Neural progenitor cell (in vitro differentiated cells): ENCODE results near the gene BBS4. TPM values are rescaled to one million over a fixed set of nuclear protein-coding genes. Genes with fewer than 3 reads are reported as not detected.
"Not testable (repeated sequence)": the region's sequence is repeated elsewhere in the genome, so short reads cannot be mapped to it uniquely, and the experiment has no call there.

Experiments
- DNase-seq: peaks from one replicate; pipeline ENCODE4 v3.0.0-alpha.2; 2016; ENCODE audit warnings: low spot score
- H2AFZ ChIP-seq: fragments of 200-600 bp; sonication (generic); replicated peaks from 2 replicates; pipeline ENCODE4 v1.6.1; 2016; ENCODE audit warnings: antibody characterized with exemption
- H3F3A ChIP-seq: fragments of 200-600 bp; sonication (generic); 2 replicates; pipeline ENCODE4 v1.6.1; 2016; ENCODE audit warnings: antibody characterized with exemption, low read depth
- H3K27ac ChIP-seq: fragments of 200-600 bp; sonication (generic); 2 replicates; pipeline ENCODE4 v1.5.1; 2016; ENCODE audit warnings: mild to moderate bottlenecking
- H3K27me3 ChIP-seq: fragments of 200-600 bp; sonication (generic); 2 replicates; pipeline ENCODE4 v1.6.1; 2016; ENCODE audit warnings: mild to moderate bottlenecking, moderate library complexity
- H3K36me3 ChIP-seq: fragments of 200-600 bp; sonication (generic); 2 replicates; pipeline ENCODE4 v1.5.1; 2016
- H3K4me1 ChIP-seq: fragments of 200-600 bp; sonication (generic); 2 replicates; pipeline ENCODE4 v1.6.1; 2016; ENCODE audit warnings: mixed run types
- H3K4me2 ChIP-seq: fragments of 200-600 bp; sonication (generic); 2 replicates; pipeline ENCODE4 v1.6.1; 2016
- H3K4me3 ChIP-seq: fragments of 200-600 bp; sonication (generic); 2 replicates; pipeline ENCODE4 v1.5.1; 2016
- H3K79me2 ChIP-seq: fragments of 200-600 bp; sonication (generic); 2 replicates; pipeline ENCODE4 v1.6.1; 2016; ENCODE audit warnings: low read depth
- H3K9ac ChIP-seq: fragments of 200-600 bp; sonication (generic); 2 replicates; pipeline ENCODE4 v1.6.1; 2016
- H3K9me3 ChIP-seq: fragments of 200-600 bp; sonication (generic); 2 replicates; pipeline ENCODE4 v1.5.1; 2016; ENCODE audit warnings: low read depth
- H4K20me1 ChIP-seq: fragments of 200-600 bp; sonication (generic); 2 replicates; pipeline ENCODE4 v1.6.1; 2016; ENCODE audit warnings: low read depth
- H3K27ac Mint-ChIP-seq: 3 replicates; pipeline ENCODE4 v1.8.0; 2021; ENCODE audit warnings: mixed read lengths
- H3K27me3 Mint-ChIP-seq: 2 replicates; pipeline ENCODE4 v1.8.0; 2022; ENCODE audit warnings: low read depth, mild to moderate bottlenecking, inconsistent platforms, moderate library complexity, mixed read lengths; ENCODE audit not compliant: insufficient read depth
- H3K36me3 Mint-ChIP-seq: 3 replicates; pipeline ENCODE4 v1.8.0; 2021; ENCODE audit warnings: mixed read lengths
- H3K4me1 Mint-ChIP-seq: 3 replicates; pipeline ENCODE4 v1.8.0; 2021; ENCODE audit warnings: mixed read lengths
- H3K4me3 Mint-ChIP-seq: 3 replicates; pipeline ENCODE4 v1.8.0; 2021; ENCODE audit warnings: mild to moderate bottlenecking, moderate library complexity, mixed read lengths
- H3K9me3 Mint-ChIP-seq: 3 replicates; pipeline ENCODE4 v1.8.0; 2020; ENCODE audit warnings: mixed read lengths
- CTCF ChIP-seq: fragments of 200-600 bp; sonication (generic); IDR thresholded peaks from 2 replicates; pipeline ENCODE4 v1.5.1; 2017; ENCODE audit warnings: antibody characterized with exemption, mild to moderate bottlenecking
- total RNA-seq: library from RNA; depleted of rRNA; stranded (reverse); fragments of >200 nt; gene quantifications from 2 replicates; pipeline ENCODE4 v1.2.3, GENCODE V29; 2015; ENCODE audit warnings: low replicate concordance

BBS4 gene
- total RNA-seq, 1 donor from 2014 or later: 57.5 TPM

DNA sequence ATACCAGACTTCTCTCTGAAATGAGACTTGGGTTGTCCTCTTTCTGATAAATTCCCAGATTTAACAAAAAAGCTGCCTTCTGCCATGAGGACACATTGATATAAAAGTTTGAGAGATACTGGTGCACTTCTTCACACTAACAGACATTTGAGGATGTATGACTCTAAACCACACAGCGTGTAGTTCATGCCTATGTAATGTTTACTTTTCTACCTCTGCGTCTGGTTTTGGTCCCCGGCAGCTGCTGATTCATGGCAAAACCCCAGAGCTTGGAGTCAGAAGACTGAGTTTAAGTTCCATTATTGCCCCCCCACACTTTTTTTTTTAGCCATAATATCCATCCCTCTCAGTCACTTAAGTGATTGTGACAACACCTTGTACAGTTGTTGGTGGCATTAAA, 30.0 kb upstream of the BBS4 start:
- H3K9ac ChIP-seq, H3K4me1 ChIP-seq, H3K27me3 ChIP-seq, H3K4me2 ChIP-seq, DNase-seq, H3K4me3 ChIP-seq, H3K79me2 ChIP-seq, H3K27ac Mint-ChIP-seq, H3K4me1 Mint-ChIP-seq, H4K20me1 ChIP-seq, H3K36me3 ChIP-seq, H3K4me3 Mint-ChIP-seq, H3K27me3 Mint-ChIP-seq, H3F3A ChIP-seq, H3K9me3 Mint-ChIP-seq, H2AFZ ChIP-seq, H3K9me3 ChIP-seq, H3K27ac ChIP-seq, H3K36me3 Mint-ChIP-seq: not testable (repeated sequence)

- H3K36me3 ChIP-seq, H3K9me3 Mint-ChIP-seq, DNase-seq, H3K27me3 ChIP-seq, H3K27ac ChIP-seq, H3K9me3 ChIP-seq, H4K20me1 ChIP-seq, H3K4me3 Mint-ChIP-seq, H3K27ac Mint-ChIP-seq, H3K36me3 Mint-ChIP-seq, H3K4me3 ChIP-seq, H2AFZ ChIP-seq, H3F3A ChIP-seq, H3K27me3 Mint-ChIP-seq, H3K4me1 ChIP-seq, H3K4me2 ChIP-seq, H3K79me2 ChIP-seq, H3K4me1 Mint-ChIP-seq, H3K9ac ChIP-seq: not testable (repeated sequence)
Measured at GRCh38 chr15:72661081-72661480, 24.9 kb upstream of the BBS4 start.

DNA sequence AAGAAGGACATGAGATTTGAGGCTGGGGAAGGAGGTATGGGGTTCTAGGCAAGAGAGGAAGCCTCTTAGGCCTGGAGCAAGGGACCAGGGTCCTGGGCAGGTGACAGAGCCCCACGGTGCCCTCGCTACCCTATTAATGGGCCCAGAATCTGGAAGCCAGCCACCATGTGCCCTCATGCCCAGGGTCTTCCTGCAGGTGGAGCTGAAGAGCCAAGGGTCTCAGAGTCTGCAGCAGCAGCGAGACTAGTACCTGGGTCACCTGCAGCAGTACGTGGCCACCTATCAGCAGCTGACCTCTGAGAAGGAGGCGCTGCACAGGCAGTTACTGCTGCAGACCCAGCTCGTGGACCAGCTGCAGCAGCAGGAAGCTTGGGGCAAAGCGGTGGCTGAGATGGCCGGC, 22.1 kb upstream of the BBS4 start:
- H3K27ac Mint-ChIP-seq, H3K36me3 Mint-ChIP-seq: not testable (repeated sequence)

GRCh38 chr15:72665706-72666105, 20.3 kb upstream of the BBS4 start:
- not testable (repeated sequence) for H3F3A ChIP-seq, H3K36me3 Mint-ChIP-seq, H3K79me2 ChIP-seq, H3K36me3 ChIP-seq, H3K9me3 ChIP-seq, H3K9me3 Mint-ChIP-seq, H4K20me1 ChIP-seq, H3K4me2 ChIP-seq, H3K27ac Mint-ChIP-seq, H3K9ac ChIP-seq, H3K4me3 ChIP-seq, H2AFZ ChIP-seq, H3K4me1 ChIP-seq, H3K4me1 Mint-ChIP-seq, DNase-seq, H3K27me3 ChIP-seq, H3K27ac ChIP-seq, H3K27me3 Mint-ChIP-seq, H3K4me3 Mint-ChIP-seq

More for the DNA sequence above, 22.1 kb upstream of the BBS4 start:
- not testable (repeated sequence) for H3K9me3 ChIP-seq, H3K4me3 Mint-ChIP-seq, H2AFZ ChIP-seq, H4K20me1 ChIP-seq, H3K4me1 Mint-ChIP-seq, H3K9ac ChIP-seq, H3K4me1 ChIP-seq, H3K27me3 Mint-ChIP-seq, H3K4me2 ChIP-seq, H3F3A ChIP-seq, H3K79me2 ChIP-seq, H3K27ac ChIP-seq, H3K9me3 Mint-ChIP-seq, H3K36me3 ChIP-seq, DNase-seq, H3K4me3 ChIP-seq, H3K27me3 ChIP-seq
- TF ChIP-seq CTCF: peak; percentile 5

DNA sequence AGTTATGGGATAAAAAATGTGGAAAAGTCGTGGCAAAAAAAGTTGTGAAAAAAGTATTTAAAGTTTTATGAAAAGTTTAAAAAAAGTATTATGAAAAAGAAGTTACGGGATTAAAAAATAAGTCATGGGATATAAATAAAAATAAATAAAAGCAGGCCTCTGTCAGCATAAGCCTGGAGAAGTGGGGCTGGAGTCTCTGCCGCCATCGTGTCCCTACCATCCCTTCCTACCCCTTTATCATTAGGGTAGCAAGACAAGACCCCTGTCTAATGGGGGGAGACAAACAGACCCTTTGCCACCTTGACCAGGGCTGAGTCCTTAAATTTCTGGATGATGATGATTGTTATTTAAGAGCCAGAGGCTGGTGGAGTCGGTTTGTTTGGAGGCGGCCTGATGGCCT, 16.2 kb upstream of the BBS4 start:
- not testable (repeated sequence) for H3K4me3 ChIP-seq, H3K27me3 ChIP-seq, H3K4me2 ChIP-seq, H4K20me1 ChIP-seq, H3K27ac Mint-ChIP-seq, H3K79me2 ChIP-seq, H3K9me3 Mint-ChIP-seq, DNase-seq, H3K9me3 ChIP-seq, H3F3A ChIP-seq, H3K27me3 Mint-ChIP-seq, H3K4me1 ChIP-seq, H3K36me3 ChIP-seq, H3K4me3 Mint-ChIP-seq, H3K9ac ChIP-seq, H2AFZ ChIP-seq, H3K36me3 Mint-ChIP-seq, H3K27ac ChIP-seq
- H3K4me1 Mint-ChIP-seq: peaks cover 11% of the 10 kb centered on the region
